GM13976 (cell line): ENCODE measurements around the gene ABHD6.

Source experiments
- DNase-seq: peaks from one replicate; pipeline ENCODE4 v3.0.0; 2012; ENCODE audit warnings: low spot score
- in situ Hi-C: fragments of 300-500 bp; cut with MboI; formaldehyde crosslinking; loops from one replicate; pipeline ENCODE4 v1.12.0; 2022; ENCODE audit warnings: low sequenced_read_pairs, mixed read lengths, inconsistent platforms; ENCODE audit not compliant: unreplicated experiment
- TF ChIP-seq, protein P1 (sequence below): IDR thresholded peaks from 2 replicates; pipeline ENCODE4 v1.5.1; 2012; ENCODE audit warnings: borderline replicate concordance, mild to moderate bottlenecking; ENCODE audit not compliant: insufficient read depth; ENCODE audit errors: extremely low read depth, missing control alignments, control extremely low read depth

Gene ABHD6

DNA sequence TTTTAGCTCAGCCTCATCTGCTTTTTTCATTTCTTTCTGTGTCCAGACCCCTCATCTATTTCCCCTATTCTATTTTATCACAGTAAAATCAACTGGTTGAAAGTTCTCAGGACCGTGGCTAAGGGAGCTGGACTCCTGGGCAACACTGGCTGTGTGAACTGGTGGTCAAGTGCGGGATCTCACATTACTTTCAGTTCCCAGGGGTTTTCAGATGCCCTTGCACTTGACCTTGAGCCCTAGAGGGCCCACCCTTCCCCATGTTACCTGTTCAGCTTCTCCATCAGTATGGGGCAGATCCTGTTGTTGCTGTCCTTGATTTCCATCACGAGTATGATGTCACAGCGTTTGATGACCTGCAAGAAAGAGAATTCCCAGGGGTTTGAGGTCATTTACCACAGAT is 29.6 kb upstream of the ABHD6 start:
- TF ChIP-seq, protein P1, sequence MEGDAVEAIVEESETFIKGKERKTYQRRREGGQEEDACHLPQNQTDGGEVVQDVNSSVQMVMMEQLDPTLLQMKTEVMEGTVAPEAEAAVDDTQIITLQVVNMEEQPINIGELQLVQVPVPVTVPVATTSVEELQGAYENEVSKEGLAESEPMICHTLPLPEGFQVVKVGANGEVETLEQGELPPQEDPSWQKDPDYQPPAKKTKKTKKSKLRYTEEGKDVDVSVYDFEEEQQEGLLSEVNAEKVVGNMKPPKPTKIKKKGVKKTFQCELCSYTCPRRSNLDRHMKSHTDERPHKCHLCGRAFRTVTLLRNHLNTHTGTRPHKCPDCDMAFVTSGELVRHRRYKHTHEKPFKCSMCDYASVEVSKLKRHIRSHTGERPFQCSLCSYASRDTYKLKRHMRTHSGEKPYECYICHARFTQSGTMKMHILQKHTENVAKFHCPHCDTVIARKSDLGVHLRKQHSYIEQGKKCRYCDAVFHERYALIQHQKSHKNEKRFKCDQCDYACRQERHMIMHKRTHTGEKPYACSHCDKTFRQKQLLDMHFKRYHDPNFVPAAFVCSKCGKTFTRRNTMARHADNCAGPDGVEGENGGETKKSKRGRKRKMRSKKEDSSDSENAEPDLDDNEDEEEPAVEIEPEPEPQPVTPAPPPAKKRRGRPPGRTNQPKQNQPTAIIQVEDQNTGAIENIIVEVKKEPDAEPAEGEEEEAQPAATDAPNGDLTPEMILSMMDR = no peak
- in situ Hi-C loops = no loop called here
- DNase-seq = no peak

DNA sequence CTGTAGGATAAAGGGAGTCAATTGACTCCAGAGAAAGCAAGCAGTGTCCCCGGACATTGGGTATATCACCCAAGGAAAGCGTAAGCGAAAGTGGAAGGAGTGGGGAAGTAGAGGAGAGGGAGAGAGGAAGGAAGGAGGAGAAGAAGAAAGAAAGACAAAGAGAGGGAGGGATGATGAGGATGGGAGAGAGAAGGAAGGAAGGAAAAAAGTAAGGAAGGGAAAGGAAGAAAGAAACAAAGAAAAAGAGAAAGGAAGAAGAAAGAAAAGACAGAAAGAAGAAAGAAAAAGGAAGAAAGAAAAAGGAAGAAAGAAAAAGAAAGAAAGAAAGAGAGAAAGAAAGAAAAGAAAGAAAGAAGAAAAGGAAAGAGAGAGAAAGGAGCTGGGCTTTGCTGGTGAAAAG is 27.7 kb upstream of the ABHD6 start:
- TF ChIP-seq, protein P1 = no peak
- in situ Hi-C loops = no loop called here
- no peak for DNase-seq

DNA sequence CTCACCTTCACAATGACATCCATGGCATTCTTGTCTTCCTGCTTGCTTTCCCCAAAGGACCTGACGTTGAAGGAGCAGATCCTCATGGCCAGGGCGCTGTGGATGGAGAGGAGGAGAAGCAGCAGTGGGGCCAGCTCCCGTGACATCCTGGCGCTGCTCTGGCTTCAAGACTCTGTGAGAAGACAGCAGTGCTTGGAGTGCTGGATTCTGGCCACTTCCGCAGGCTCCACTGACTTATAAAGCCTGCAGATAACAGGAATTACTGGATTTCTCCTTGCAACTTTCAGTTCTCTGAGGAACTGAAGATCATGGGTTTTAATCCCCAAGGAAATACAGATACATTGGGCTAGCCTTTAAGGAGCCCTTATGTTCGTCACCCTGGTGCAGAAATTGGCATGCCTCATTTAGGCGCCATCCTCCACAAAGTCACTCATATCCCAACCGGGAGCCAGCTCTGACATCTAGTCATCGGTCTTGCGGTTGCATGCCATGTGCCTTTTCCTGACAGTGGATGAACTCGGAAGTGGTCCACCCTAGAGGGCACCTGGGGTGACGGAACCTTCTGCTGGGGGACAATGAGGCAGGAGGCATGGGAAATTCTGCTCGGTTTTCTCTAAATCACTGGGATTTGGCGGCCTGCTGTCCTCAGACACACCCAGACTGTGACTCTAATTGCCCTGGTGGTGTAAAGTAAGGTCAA is 26.7 kb upstream of the ABHD6 start, which contains the start of gene DNASE1L3:
DNASE1L3 (minus strand) TSS at position 212 of the 700 bp plus-strand sequence; CDS start at position 146, 66 bp downstream.
- TF ChIP-seq, protein P1 = no peak
- in situ Hi-C loops = no loop called here
- no peak for DNase-seq

DNA sequence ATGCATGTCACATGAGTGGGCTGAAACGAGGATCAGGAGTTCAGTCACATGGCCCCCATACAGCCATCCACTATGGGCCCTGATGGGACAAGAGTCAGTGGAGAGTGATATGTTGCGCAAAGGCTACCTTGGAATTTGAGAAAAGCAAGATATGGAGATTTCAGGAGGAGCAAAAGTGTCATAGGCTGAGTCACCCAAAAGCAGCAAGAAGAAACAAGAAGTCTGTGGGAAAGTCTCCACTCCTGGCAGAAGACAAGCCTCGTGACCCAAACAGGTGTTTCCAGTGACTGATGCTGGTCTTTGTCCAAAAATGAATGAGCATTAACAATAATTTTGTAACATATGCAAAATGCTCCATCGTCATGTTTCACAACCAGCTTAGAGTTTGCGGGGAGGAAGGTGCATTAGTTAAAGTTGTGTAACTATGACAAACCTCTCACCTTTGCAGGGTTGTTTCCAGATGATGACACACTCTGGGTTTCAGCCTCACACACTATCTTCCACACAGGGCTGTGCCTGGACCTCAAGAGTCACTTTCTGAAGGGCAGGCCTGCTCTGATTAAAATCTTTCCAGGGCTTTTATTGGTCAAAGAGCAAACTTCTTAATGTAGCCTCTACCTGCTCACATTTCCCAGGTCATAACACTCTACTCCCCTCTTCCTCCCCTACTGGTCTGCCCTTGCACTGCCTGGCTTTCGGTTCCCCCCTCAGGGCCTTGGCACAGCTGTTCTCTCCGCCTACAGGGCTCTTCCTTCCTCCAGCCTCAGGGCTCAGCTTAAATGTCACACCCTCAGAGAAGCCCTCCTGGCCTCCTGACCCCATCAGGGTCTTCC is 22.9 kb upstream of the ABHD6 start:
- peak; percentile 56 for DNase-seq
- in situ Hi-C loops = no loop called here
- TF ChIP-seq, protein P1 = no peak

DNA sequence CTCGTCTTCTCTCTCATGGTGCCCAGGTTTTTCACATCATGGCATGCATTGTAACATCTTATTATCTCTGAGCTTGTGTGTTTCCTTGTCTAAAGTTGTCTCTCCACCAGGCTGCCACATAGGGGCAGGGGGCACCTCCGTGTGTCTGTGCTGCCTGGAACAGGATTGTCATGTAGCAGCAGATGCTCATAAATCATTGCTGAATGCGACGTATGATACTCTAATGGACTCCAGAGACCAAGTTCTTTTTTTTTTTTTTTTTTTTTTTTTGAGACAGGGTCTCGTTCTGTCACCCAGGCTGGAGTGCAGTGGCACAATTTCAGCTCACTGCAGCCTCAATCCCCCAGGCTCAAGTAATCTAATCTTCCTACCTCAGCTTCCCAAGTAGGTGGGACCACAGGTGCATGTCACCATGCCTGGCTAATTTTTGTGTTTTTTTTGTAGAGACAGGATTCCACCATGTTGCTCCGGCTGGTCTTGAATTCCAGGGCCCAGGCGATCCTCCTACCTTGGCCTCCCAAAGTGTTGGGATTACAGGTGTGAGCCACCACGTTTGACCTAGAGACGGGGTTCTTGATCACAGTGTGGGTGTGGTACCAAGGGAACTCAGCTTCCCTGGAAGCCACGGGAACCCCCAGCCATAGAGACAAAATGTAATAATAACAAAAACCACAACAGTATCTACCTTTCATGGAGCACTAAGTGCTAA is 22.1 kb upstream of the ABHD6 start:
- in situ Hi-C loops = no loop called here

More for the DNA sequence above, 22.1 kb upstream of the ABHD6 start:
- no peak for DNase-seq
- TF ChIP-seq, protein P1 = no peak
